Keratinocyte (primary cell): Measurements from ENCODE around the gene RERE. TPM values are rescaled to one million over a fixed set of nuclear protein-coding genes. Genes with fewer than 3 reads are reported as not detected.

Experiments
- DNase-seq: peaks from one replicate; pipeline ENCODE4 v3.0.0-alpha.2; 2011; ENCODE audit warnings: low read depth, missing footprints, low spot score
- FAIRE-seq: peaks from 2 replicates; lab custom pipeline; 2011; peaks lifted over from hg19 to GRCh38; lab: Jason Lieb, UNC
- H2AFZ ChIP-seq: 2 replicates; pipeline ENCODE4 v1.6.0; 2012; ENCODE audit warnings: low read length, control low read depth, inconsistent platforms; ENCODE audit not compliant: control insufficient read depth
- H3K27ac ChIP-seq: 2 replicates; pipeline ENCODE4 v1.5.1; 2011; ENCODE audit warnings: low read length; ENCODE audit not compliant: control insufficient read depth, insufficient read depth
- H3K27me3 ChIP-seq: 3 replicates; pipeline ENCODE4 v1.6.0; 2011; ENCODE audit warnings: low read length; ENCODE audit not compliant: control insufficient read depth, insufficient read depth; ENCODE audit errors: extremely low read depth
- H3K36me3 ChIP-seq, 2 experiments: 2 replicates in 1 of 2; 3 replicates in 1 of 2; pipeline ENCODE4 v1.5.1; 2011; ENCODE audit warnings: low read length in 2 of 2, mild to moderate bottlenecking in 1 of 2; ENCODE audit not compliant: control insufficient read depth in 2 of 2, insufficient read depth in 2 of 2; ENCODE audit errors: extremely low read depth in 1 of 2
- H3K4me1 ChIP-seq: 3 replicates; pipeline ENCODE4 v1.5.1; 2011; ENCODE audit warnings: low read length; ENCODE audit not compliant: control insufficient read depth, insufficient read depth; ENCODE audit errors: extremely low read depth
- H3K4me2 ChIP-seq: 3 replicates; pipeline ENCODE4 v1.6.0; 2011; ENCODE audit warnings: low read depth, low read length; ENCODE audit not compliant: control insufficient read depth, insufficient read depth; ENCODE audit errors: extremely low read depth
- H3K4me3 ChIP-seq, 3 experiments: fragments of 200-600 bp in 1 of 3; sonication (generic) in 1 of 3; 2 replicates in 2 of 3; 3 replicates in 1 of 3; pipeline ENCODE4 v1.5.1; 2011 to 2016; ENCODE audit warnings: low read length in 3 of 3, mild to moderate bottlenecking in 3 of 3, control low read depth in 2 of 3, inconsistent platforms in 1 of 3, low read depth in 1 of 3, mixed read lengths in 1 of 3, mixed run types in 1 of 3, moderate library complexity in 1 of 3; ENCODE audit not compliant: control insufficient read depth in 2 of 3, insufficient read depth in 2 of 3; ENCODE audit errors: extremely low read depth in 1 of 3
- H3K79me2 ChIP-seq: 2 replicates; pipeline ENCODE4 v1.6.0; 2012; ENCODE audit warnings: low read length; ENCODE audit not compliant: control insufficient read depth, insufficient read depth
- H3K9ac ChIP-seq: 3 replicates; pipeline ENCODE4 v1.6.0; 2011; ENCODE audit warnings: low read length; ENCODE audit not compliant: control insufficient read depth, insufficient read depth; ENCODE audit errors: extremely low read depth
- H3K9me1 ChIP-seq: 3 replicates; pipeline ENCODE4 v1.6.0; 2011; ENCODE audit warnings: low read length; ENCODE audit not compliant: control insufficient read depth, insufficient read depth; ENCODE audit errors: extremely low read depth
- H3K9me3 ChIP-seq: 2 replicates; pipeline ENCODE4 v1.5.1; 2012; ENCODE audit warnings: low read depth, low read length; ENCODE audit not compliant: control insufficient read depth
- H4K20me1 ChIP-seq: 3 replicates; pipeline ENCODE4 v1.6.0; 2011; ENCODE audit warnings: low read length; ENCODE audit not compliant: control insufficient read depth, insufficient read depth; ENCODE audit errors: extremely low read depth
- CTCF ChIP-seq, 3 experiments: IDR thresholded peaks in 1 of 3; conservative IDR thresholded peaks in 1 of 3; optimal IDR thresholded peaks in 1 of 3; 2 replicates in 2 of 3; 3 replicates in 1 of 3; pipeline versions ENCODE3 to v1.5.1; 2011; ENCODE audit warnings: low read length in 3 of 3, mild to moderate bottlenecking in 3 of 3, moderate library complexity in 2 of 3, control low read depth in 1 of 3, inconsistent platforms in 1 of 3; ENCODE audit not compliant: insufficient read depth in 2 of 3; ENCODE audit errors: extremely low read depth in 1 of 3
- EZH2 ChIP-seq: IDR thresholded peaks from one replicate; pipeline ENCODE4 v1.6.1; 2012; ENCODE audit warnings: inconsistent platforms, mild to moderate bottlenecking, low read length, moderate library complexity
- dilution Hi-C: fragments of 300-500 bp; cut with MboI; formaldehyde crosslinking; loops from one replicate; pipeline ENCODE4 v1.7.0; 2020; ENCODE audit warnings: low sequenced_read_pairs; ENCODE audit not compliant: extremely low pct_ligation_motif_present
- polyA plus RNA-seq, 5 experiments: library from polyadenylated mRNA; depleted of rRNA in 3 of 5; stranded (reverse) in 3 of 5; stranded (forward) in 1 of 5; unstranded in 1 of 5; fragments of >200 nt; gene quantifications; 1 replicate in 1 of 5; 2 replicates in 3 of 5; 3 replicates in 1 of 5; pipeline versions ENCODE4 v1.2.1 to v1.2.3, GENCODE V29; 2011 to 2012; ENCODE audit warnings: missing spikeins in 2 of 5, low read depth in 1 of 5, low replicate concordance in 1 of 5

RERE gene
- polyA plus RNA-seq, 1 donor (not counting 4 experiments of a cell fraction or from before 2014, with no cell fraction given), result 3.8 TPM

- Histone ChIP-seq H3K9ac (no peak overlapping the region), H3K27ac (no peak overlapping the region), H3K36me3 (peaks cover 4% of the 10 kb centered on the region in 2 experiments), H2AFZ (no peak overlapping the region), H3K9me3 (no peaks in the 10 kb centered on the region), H3K4me2 (no peak overlapping the region), H3K9me1 (no peaks in the 10 kb centered on the region), H3K27me3 (no peaks in the 10 kb centered on the region), H3K4me1 (no peaks in the 10 kb centered on the region), H3K4me3 (no peak overlapping the region), H3K79me2 (no peaks in the 10 kb centered on the region), H4K20me1 (no peaks in the 10 kb centered on the region)
- dilution Hi-C loops, result no loop called here
- TF ChIP-seq EZH2 (no peak), CTCF (optimal IDR thresholded peaks at IDR 0.05 in 1 of 3, IDR thresholded peaks at IDR 0.05 in 1 of 3, conservative IDR thresholded peaks at IDR 0.05 in 1 of 3; ENCODE audit: extremely low read depth in 1 of 3, insufficient read depth in 2 of 3, low read length in 3 of 3) (no peak)
- DNase-seq (no peak), FAIRE-seq (no peak)
Measured at GRCh38 chr1:8493916-8494540, 323.4 kb downstream of the RERE start.

GRCh38 chr1:8487249-8487648 is 330.2 kb downstream of the RERE start:
- no peaks in the 10 kb centered on the region for H3K9me1 ChIP-seq
- no peaks in the 10 kb centered on the region for H3K36me3 ChIP-seq
- dilution Hi-C loops, result no loop called here
- H3K9me3 ChIP-seq, result no peaks in the 10 kb centered on the region
- no peak overlapping the region for H3K27ac ChIP-seq
- no peak overlapping the region for H2AFZ ChIP-seq
- H3K79me2 ChIP-seq, result peaks cover 2% of the 10 kb centered on the region
- no peak for TF ChIP-seq EZH2
- no peak for TF ChIP-seq CTCF (optimal IDR thresholded peaks at IDR 0.05 in 1 of 3, IDR thresholded peaks at IDR 0.05 in 1 of 3, conservative IDR thresholded peaks at IDR 0.05 in 1 of 3; ENCODE audit: extremely low read depth in 1 of 3, insufficient read depth in 2 of 3, low read length in 3 of 3)
- peaks cover 10% of the 10 kb centered on the region for H3K4me1 ChIP-seq
- H3K9ac ChIP-seq, result no peak overlapping the region
- H4K20me1 ChIP-seq, result no peaks in the 10 kb centered on the region
- DNase-seq (no peak), FAIRE-seq (no peak)
- H3K27me3 ChIP-seq, result no peaks in the 10 kb centered on the region
- no peak overlapping the region for H3K4me2 ChIP-seq
- H3K4me3 ChIP-seq, result no peak overlapping the region
